A549 treated with Hydrocortisone at 1 μM for 4 hours (cell line): Measurements from ENCODE around the gene RASL11B. TPM values are rescaled to one million over a fixed set of nuclear protein-coding genes. Genes with fewer than 3 reads are reported as not detected.

Source experiments
- total RNA-seq: library from RNA; stranded (reverse); fragments of 200-300 nt; extraction: Qiagen RNA extraction; gene quantifications from 5 replicates; pipeline ENCODE4 v1.2.3, GENCODE V29; 2022

RASL11B gene
- 0.07 to 0.10 TPM (median 0.09 TPM) in 4 of 5 replicates, not detected in the other for total RNA-seq

GRCh38 chr4:52861879-52862616 is at the start of gene RASL11B:
Gene RASL11B, plus strand, starts transcription at chr4:52862317. Its CDS starts 191 bp downstream, at chr4:52862508.

Other genes with a start within 250 kb of the RASL11B start
- 6.6 to 8.3 TPM (median 8.0 TPM) in 5 replicates for gene USP46, start 203.0 kb upstream of the RASL11B start, total RNA-seq
- gene ERVMER34-1, start 110.9 kb upstream of the RASL11B start, total RNA-seq, result 0.32 to 0.78 TPM (median 0.56 TPM) in 5 replicates